Lung (tissue), 12 donors: Measurements from ENCODE around the gene ABCC9. TPM values are rescaled to one million over a fixed set of nuclear protein-coding genes. Genes with fewer than 3 reads are reported as not detected.

Experiments
- ATAC-seq: fragments of 200-7000 bp; cut with Tn5 transposase; one replicate; pipeline ENCODE4 v1.9.1; 2020; ENCODE audit warnings: moderate number of reproducible peaks; ENCODE audit not compliant: insufficient read depth, low FRiP score
- DNase-seq, 3 donors: peaks; one replicate each; pipeline ENCODE4 v3.0.0-alpha.2; 2013 to 2017
- H3K27ac ChIP-seq, 2 donors: one replicate each; pipeline ENCODE4 v1.5.1; 2013; ENCODE audit warnings: mild to moderate bottlenecking in 2 of 2, moderate library complexity in 2 of 2, control low read depth in 1 of 2, inconsistent platforms in 1 of 2, low read depth in 1 of 2, low read length in 1 of 2
- H3K27me3 ChIP-seq, 3 donors: one replicate each; pipeline ENCODE4 v1.5.1; 2013; ENCODE audit warnings: low read length in 2 of 3; ENCODE audit not compliant: control insufficient read depth in 3 of 3, insufficient read depth in 3 of 3
- H3K36me3 ChIP-seq, 4 donors: one replicate each; pipeline ENCODE4 v1.5.1; 2013; ENCODE audit warnings: low read length in 4 of 4, mild to moderate bottlenecking in 1 of 4, moderate library complexity in 1 of 4; ENCODE audit not compliant: control insufficient read depth in 4 of 4, insufficient read depth in 4 of 4
- H3K4me1 ChIP-seq, 5 donors: one replicate each; pipeline ENCODE4 v1.5.1; 2013; ENCODE audit warnings: low read length in 5 of 5, mild to moderate bottlenecking in 2 of 5, moderate library complexity in 1 of 5; ENCODE audit not compliant: control insufficient read depth in 5 of 5, insufficient read depth in 5 of 5
- H3K4me3 ChIP-seq: one replicate; pipeline ENCODE4 v1.5.1; 2013; ENCODE audit warnings: mild to moderate bottlenecking, control low read depth, moderate library complexity
- H3K9ac ChIP-seq, 2 donors: one replicate each; pipeline ENCODE4 v1.5.1; 2013; ENCODE audit warnings: low read length in 2 of 2, control low read depth in 1 of 2; ENCODE audit not compliant: insufficient read depth in 1 of 2
- H3K9me3 ChIP-seq, 4 donors: one replicate each; pipeline ENCODE4 v1.5.1; 2013; ENCODE audit warnings: low read length in 3 of 4, mild to moderate bottlenecking in 1 of 4, moderate library complexity in 1 of 4; ENCODE audit not compliant: control insufficient read depth in 4 of 4, insufficient read depth in 3 of 4
- CTCF ChIP-seq: IDR thresholded peaks from 2 replicates; pipeline ENCODE4 v1.5.1; 2012; ENCODE audit warnings: mild to moderate bottlenecking; ENCODE audit errors: control extremely low read depth, extremely low read depth
- WGBS, 2 donors: extraction: QIAGEN DNeasy Blood & Tissue Kit; methylation state at CpG; one replicate each; pipeline ENCODE4 v1.1.7; 2013; 5-methylcytosine and 5-hydroxymethylcytosine counted together
- polyA plus RNA-seq, 2 donors: library from polyadenylated mRNA; stranded (reverse); fragments of 200-250 nt; gene quantifications; one replicate each; pipeline ENCODE4 v1.2.1, GENCODE V29; 2013
- total RNA-seq, 2 donors: library from RNA; depleted of rRNA in 1 of 2; stranded (reverse); fragments of >200 nt in 1 of 2; gene quantifications; one replicate each; pipeline ENCODE4 v1.2.1, GENCODE V29; 2014 to 2021
- donor health status: control.
- donor health status: control.
- donor health status: Bipolar disorder and iron deficiency.
- donor health status: healthy.
- donor health status: DM: yes; HTN: yes; CAD: no.

Gene ABCC9
- total and polyA plus RNA-seq, 4 donors: 2.5 to 33.4 (median 7.7) TPM

GRCh38 chr12:21888276-21888863, 52.9 kb downstream of the ABCC9 start:
- H3K4me3 ChIP-seq: no peak overlapping the region
- no peaks in the 10 kb centered on the region for H3K9me3 ChIP-seq
- H3K27me3 ChIP-seq: no peaks in the 10 kb centered on the region
- no peak overlapping the region for H3K27ac ChIP-seq
- ATAC-seq: no peak
- H3K9ac ChIP-seq: no peak overlapping the region
- H3K4me1 ChIP-seq: peaks cover 0 to 16% (median 5%) of the 10 kb centered on the region in 5 donors
- DNase-seq: peak in 1 of 3 donors; percentile 57
- no peak for TF ChIP-seq CTCF
- H3K36me3 ChIP-seq: peaks cover 0 to 3% (median 0%) of the 10 kb centered on the region in 4 donors
- WGBS, 2 donors: 58 to 75% methylated on average over 2 of the region's 2 CpGs

- H3K9me3 ChIP-seq: no peaks in the 10 kb centered on the region
- no peak for TF ChIP-seq CTCF
- DNase-seq: no peak
- H3K27me3 ChIP-seq: no peaks in the 10 kb centered on the region
- H3K4me1 ChIP-seq: peaks cover 0 to 12% (median 2%) of the 10 kb centered on the region in 5 donors
- no peak overlapping the region for H3K9ac ChIP-seq
- H3K4me3 ChIP-seq: no peak overlapping the region
- ATAC-seq: no peak
- peaks cover 0 to 3% (median 0%) of the 10 kb centered on the region in 4 donors for H3K36me3 ChIP-seq
- no peak overlapping the region for H3K27ac ChIP-seq
- 60 to 74% methylated on average over 1 of the region's 1 CpG for WGBS, 2 donors
Observed at GRCh38 chr12:21884936-21885335, 56.3 kb downstream of the ABCC9 start.

GRCh38 chr12:21882635-21883034, 58.6 kb downstream of the ABCC9 start:
- ATAC-seq: no peak
- no peak for TF ChIP-seq CTCF
- Histone ChIP-seq H3K27me3 (no peaks in the 10 kb centered on the region), H3K27ac (peak overlapping the region in 1 of 2 donors; percentile 89), H3K4me1 (peaks cover 0 to 14% (median 0%) of the 10 kb centered on the region in 5 donors), H3K9me3 (no peaks in the 10 kb centered on the region), H3K9ac (no peak overlapping the region), H3K4me3 (no peak overlapping the region), H3K36me3 (peaks cover 0 to 3% (median 0%) of the 10 kb centered on the region in 4 donors)
- no peak for DNase-seq
- 62 to 80% methylated on average over 4 of the region's 4 CpGs for WGBS, 2 donors

GRCh38 chr12:21881965-21882364, 59.3 kb downstream of the ABCC9 start:
- peaks cover 0 to 18% (median 0%) of the 10 kb centered on the region in 5 donors for H3K4me1 ChIP-seq
- peaks cover 0 to 3% (median 0%) of the 10 kb centered on the region in 4 donors for H3K36me3 ChIP-seq
- H3K4me3 ChIP-seq: no peak overlapping the region
- H3K27me3 ChIP-seq: no peaks in the 10 kb centered on the region
- H3K27ac ChIP-seq: peak overlapping the region in 1 of 2 donors; percentile 89
- H3K9ac ChIP-seq: no peak overlapping the region
- 56 to 76% methylated on average over 4 of the region's 4 CpGs for WGBS, 2 donors
- no peak for TF ChIP-seq CTCF
- H3K9me3 ChIP-seq: no peaks in the 10 kb centered on the region
- no peak for ATAC-seq
- no peak for DNase-seq
